Measurements from ENCODE around the gene RAB6A.
"Not testable (repeated sequence)": the region's sequence is repeated elsewhere in the genome, so short reads cannot be mapped to it uniquely, and the experiment has no call there.

RAB6A gene

GRCh38 chr11:73716153-73717056 lies 44.5 kb downstream of the RAB6A start:
- peak; percentile 14 for DNase-seq

DNA sequence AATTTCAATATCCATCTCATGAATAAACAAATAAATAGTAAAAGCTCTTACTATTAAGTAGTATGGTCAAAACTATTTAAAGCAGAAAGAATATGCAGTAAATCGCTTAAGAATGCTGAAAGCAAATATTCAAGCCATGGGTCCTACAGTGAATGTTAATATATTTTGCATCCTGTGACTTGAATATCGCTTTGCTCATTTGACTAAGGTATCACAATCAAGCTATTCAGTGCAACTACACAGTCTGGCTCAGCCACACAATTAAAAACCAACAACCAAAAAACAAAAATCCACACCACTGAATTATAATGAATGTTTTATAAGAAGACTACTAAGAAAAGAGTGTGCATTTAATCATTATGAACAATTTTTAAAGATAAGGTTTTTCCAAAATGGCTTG lies 45.3 kb downstream of the RAB6A start:
- DNase-seq, result no peak

DNA sequence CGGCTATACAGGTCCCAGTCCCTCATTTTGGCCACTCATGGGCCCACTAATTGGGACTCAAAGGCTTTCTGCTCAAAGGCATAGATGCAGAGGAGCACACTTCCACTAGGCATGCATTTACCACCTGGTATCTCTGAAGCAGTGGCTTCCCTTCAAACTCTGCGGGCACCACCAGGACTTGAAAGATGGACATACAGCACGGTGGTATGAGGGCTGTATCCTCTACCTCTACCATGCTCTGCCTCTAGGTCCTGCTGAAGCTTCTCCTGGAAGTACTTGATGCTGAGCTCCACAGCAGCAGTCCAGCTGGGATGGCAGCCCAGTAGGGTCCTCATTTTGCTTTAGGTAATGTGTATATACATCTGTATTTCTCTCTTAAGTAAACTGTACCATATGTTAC lies 49.9 kb downstream of the RAB6A start:
- DNase-seq, result no peak

- no peak for DNase-seq
These were observed 55.8 kb downstream of the RAB6A start for GRCh38 chr11:73705053-73705452.

DNA sequence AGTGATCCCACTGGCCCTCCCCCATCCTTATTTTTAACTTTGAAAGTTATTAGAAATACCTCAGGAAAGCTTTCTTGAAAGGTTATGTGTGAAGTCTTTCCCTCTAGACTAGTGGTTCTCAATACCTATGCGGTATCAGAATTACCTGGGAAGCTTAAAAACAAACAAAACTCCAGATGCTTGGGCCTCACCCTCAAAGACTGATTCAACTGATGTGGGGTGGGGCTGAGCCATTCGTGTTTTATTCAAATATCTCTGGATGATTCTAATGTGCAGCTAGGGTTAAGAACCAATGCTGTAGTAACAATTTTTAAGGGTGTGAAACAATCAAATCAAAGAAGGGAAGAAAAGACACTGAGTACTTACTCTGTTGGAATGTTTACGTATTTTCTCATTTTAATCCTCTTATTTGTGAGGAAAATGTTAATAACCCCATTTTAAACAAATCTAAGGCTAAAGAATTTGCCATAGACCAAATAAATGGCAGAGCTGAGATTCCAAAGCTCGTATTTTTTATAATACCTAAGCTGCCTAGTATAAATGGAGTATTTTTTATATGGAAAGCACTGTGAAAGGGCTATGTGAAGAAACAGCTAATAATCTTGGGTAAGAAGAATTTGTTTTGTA lies 66.9 kb downstream of the RAB6A start:
- no peak for DNase-seq

DNA sequence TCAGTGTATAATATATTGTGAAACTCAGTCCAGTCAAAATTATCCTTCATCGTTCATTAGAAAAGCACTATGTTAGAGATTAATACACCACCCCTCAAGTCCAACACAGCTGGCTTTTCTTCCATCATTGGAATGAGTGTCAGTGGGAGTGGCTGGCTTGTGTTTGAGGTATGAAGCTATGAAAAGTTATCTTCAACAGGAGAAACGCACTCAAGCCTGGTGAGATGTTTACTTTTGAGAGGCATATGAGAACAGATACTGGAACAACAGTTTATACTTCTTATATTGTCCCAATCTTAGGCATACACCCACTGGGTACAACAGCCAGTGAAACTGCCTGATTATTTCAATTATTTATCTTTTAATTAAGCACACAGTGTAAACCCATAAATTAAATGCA lies 80.2 kb downstream of the RAB6A start:
- DNase-seq, result no peak

- DNase-seq, result not testable (repeated sequence)
These were observed 84.3 kb downstream of the RAB6A start for GRCh38 chr11:73676552-73676951.

GRCh38 chr11:73671701-73672100 lies 89.2 kb downstream of the RAB6A start:
- DNase-seq, result no peak

- no peak for DNase-seq
These were observed 90.1 kb downstream of the RAB6A start for GRCh38 chr11:73670808-73671207.

DNA sequence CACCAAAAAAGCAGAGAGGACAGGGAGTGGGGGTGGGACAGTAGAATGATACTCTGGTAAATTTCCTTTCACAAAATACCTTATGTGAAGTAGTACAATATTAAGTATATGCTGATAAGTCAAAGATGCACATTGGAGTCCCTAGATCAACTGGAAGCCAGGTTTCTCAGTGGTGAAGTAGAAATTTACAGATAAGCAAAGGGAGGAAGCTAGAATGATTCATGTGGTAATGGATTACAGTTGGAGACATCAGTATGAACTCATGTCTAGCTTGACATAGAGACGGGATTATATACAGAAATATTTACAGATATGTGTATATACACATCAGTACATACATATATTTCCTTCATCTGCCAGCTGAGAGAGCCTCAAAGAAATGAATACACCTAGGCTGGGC lies 93.0 kb downstream of the RAB6A start:
- DNase-seq, result no peak

GRCh38 chr11:73664877-73665276 lies 96.0 kb downstream of the RAB6A start:
- no peak for DNase-seq

GRCh38 chr11:73663604-73664495 lies 97.0 kb downstream of the RAB6A start:
- no peak for DNase-seq

DNA sequence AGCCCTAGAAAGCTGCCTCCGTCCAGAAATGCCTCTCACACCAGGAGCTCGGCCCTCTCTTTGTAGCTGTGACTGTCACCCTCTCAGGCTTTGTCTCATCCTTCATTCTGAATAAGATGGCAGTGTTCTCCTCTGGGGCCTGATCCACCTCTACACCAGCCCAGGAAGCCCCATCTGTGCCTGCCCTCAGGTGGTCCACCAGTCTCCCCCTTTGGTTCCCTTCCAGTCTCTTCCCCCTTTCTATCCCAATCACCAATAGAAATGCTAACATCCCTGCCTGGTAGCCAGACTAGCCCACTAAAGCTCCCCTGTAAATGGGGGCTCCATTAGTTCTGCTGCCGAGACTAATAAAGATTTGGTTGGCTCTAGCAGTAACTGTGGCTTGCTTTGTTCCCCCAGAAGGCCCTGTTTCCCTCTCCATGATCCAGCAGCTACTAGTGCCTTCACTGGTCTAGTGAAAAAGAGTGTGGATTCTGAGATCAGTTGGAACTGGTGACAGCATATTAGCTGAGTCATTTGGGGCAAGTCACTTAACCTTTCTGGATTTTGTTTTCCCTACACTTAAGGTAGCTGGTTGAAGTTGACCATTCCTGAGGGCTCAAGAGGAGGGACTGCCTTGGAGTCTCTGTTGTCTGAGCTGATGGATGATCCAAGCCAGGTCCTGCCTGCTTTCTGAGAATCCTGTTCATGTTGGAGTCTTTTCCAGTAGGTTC lies 98.3 kb downstream of the RAB6A start:
- DNase-seq, result no peak

- DNase-seq, result peak; percentile 73
These were observed 99.7 kb downstream of the RAB6A start for GRCh38 chr11:73661035-73661628.

GRCh38 chr11:73660497-73661034 lies 100.3 kb downstream of the RAB6A start:
- DNase-seq, result no peak

DNA sequence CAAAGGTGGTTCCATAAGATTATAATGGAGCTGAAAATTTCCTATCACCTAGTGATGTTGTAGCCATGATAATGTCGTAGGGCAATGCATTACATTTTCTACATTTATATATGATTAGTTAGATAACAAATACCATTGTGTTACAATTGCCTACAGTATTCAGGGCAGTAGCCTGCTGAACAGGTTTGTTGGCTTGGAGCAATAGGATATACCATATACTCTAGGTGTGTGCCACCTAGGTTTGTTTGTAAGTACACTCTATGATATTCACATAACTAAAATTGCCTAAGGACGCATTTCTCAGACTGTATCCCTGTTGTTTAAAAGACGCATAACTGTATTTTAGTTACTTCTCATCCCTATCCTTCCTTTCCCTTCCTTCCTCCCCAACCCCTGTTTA lies 100.9 kb downstream of the RAB6A start:
- DNase-seq, result no peak

DNA sequence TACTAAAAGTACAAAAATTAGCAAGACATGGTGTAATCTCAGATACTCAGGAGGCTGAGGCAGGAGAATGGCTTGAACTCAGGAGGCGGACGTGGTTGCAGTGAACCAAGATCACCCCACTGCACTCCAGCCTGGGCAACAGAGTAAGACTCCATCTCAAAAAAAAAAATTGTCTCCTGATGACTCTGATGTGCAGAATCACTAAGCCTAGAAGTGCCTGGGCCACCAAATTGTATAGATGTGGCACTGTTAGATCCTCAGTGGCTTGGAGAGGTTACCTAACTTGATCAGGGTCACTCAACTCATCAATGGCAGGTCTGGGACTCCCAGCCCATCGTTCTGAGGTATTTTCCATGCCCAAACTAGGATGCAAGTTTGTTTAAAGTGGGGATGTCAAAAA lies 103.9 kb downstream of the RAB6A start:
- DNase-seq, result no peak

DNA sequence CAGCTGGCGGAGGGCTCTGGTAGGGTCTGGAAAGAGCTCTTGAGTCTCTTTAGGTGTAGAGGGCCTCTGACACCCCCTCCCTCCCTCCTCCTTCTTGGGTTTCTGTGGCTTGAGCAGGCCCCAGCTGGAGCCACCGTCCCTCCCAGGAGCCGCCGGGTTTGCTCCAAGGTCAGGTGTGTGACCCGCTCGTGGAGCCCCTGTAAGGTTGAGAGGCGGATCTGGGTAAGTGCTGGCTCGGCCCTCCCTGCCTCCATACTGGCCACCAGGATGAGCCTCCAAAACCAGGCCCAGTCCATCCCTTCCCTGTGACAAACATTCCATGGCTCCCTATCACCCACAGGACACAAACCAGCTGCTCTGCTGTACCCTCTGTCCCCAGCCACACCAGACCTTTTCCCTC lies 105.2 kb downstream of the RAB6A start:
- DNase-seq, result no peak

GRCh38 chr11:73654482-73655021 lies 106.3 kb downstream of the RAB6A start:
- DNase-seq, result no peak

GRCh38 chr11:73653996-73654395 lies 106.9 kb downstream of the RAB6A start:
- DNase-seq, result no peak

GRCh38 chr11:73652856-73653559 lies 107.9 kb downstream of the RAB6A start:
- no peak for DNase-seq
